Stimulated activated CD8-positive, alpha-beta memory T cell treated with anti-CD3 and anti-CD28 coated beads, Interleukin-2, amount 100 ng/mL, for 48 hours (primary cell): ENCODE results near the gene INO80.

ENCODE experiments used
- DNase-seq, 2 donors: peaks; one replicate each; pipeline ENCODE4 v3.0.0-alpha.2; 2020; ENCODE audit warnings: low read depth in 2 of 2

INO80 gene

GRCh38 chr15:40929660-40930429, 186.2 kb downstream of the INO80 start:
- no peak for DNase-seq
